HepG2 (cell line): ENCODE data around the gene MOB3C. TPM values are rescaled to one million over a fixed set of nuclear protein-coding genes. Genes with fewer than 3 reads are reported as not detected.

Experiments
- ATAC-seq: fragments of 200-7000 bp; cut with Tn5 transposase; 3 replicates; pipeline ENCODE4 v1.9.1; 2020; ENCODE audit warnings: mild to moderate bottlenecking, moderate library complexity
- BruUV-seq: library from RNA; stranded (reverse); fragments of 400-500 nt; replicated peaks from 2 replicates; lab custom pipeline; 2021; lab: Mats Ljungman, UMichigan
- CTCF ChIA-PET: fragments of 300-600 bp; formaldehyde crosslinking; extraction: SDS; loops from one replicate; lab custom pipeline; 2021; ENCODE audit warnings: low total read pairs, inconsistent platforms, low intra/inter-chr PET ratio; lab: Yijun Ruan, JAX
- POLR2A ChIA-PET: fragments of 350-600 bp; sonication (Branson Sonifier 250); formaldehyde crosslinking; loops from one replicate; lab custom pipeline; 2020; ENCODE audit warnings: antibody characterized with exemption, inconsistent platforms; lab: Yijun Ruan, JAX
- DNase-seq: peaks from one replicate; pipeline ENCODE4 v3.0.0-alpha.2; 2015; ENCODE audit warnings: low spot score
- FAIRE-seq: peaks from 3 replicates; lab custom pipeline; 2011; peaks lifted over from hg19 to GRCh38; lab: Jason Lieb, UNC
- H2AFZ ChIP-seq: one replicate; pipeline ENCODE4 v1.6.1; 2011; ENCODE audit warnings: low read length, inconsistent platforms
- H3K27ac ChIP-seq: fragments of 300-600 bp; 3 replicates; pipeline ENCODE4 v1.8.0; 2011; ENCODE audit warnings: mixed run types, mild to moderate bottlenecking, mixed read lengths, low read length, inconsistent platforms; ENCODE audit not compliant: insufficient read depth; ENCODE audit errors: extremely low read length
- H3K27me3 ChIP-seq, 2 experiments: fragments of 200-600 bp in 1 of 2; 2 replicates in 1 of 2; 3 replicates in 1 of 2; pipeline versions ENCODE4 v1.6.0 to v1.8.0; 2011; ENCODE audit warnings: low read length in 2 of 2, mild to moderate bottlenecking in 2 of 2, moderate library complexity in 2 of 2, inconsistent platforms in 1 of 2; ENCODE audit not compliant: insufficient read depth in 2 of 2, control insufficient read depth in 1 of 2
- H3K36me3 ChIP-seq, 2 experiments: fragments of 200-600 bp in 1 of 2; replicated peaks in 1 of 2; 2 replicates in 1 of 2; 3 replicates in 1 of 2; pipeline versions ENCODE4 v1.5.1 to v1.8.0; 2011; ENCODE audit warnings: low read length in 2 of 2, inconsistent platforms in 1 of 2; ENCODE audit not compliant: insufficient read depth in 2 of 2, control insufficient read depth in 1 of 2
- H3K4me1 ChIP-seq: 2 replicates; pipeline ENCODE4 v1.5.1; 2012; ENCODE audit warnings: low read length, inconsistent platforms; ENCODE audit not compliant: insufficient read depth
- H3K4me2 ChIP-seq: 2 replicates; pipeline ENCODE4 v1.6.0; 2011; ENCODE audit warnings: low read depth, low read length, inconsistent platforms
- H3K4me3 ChIP-seq, 3 experiments: fragments of 200-600 bp in 1 of 3; sonication (generic), shearing (Covaris generic) in 1 of 3; replicated peaks in 1 of 3; 2 replicates each; pipeline ENCODE4 v1.5.1; 2011 to 2016; ENCODE audit warnings: low read length in 3 of 3, inconsistent platforms in 2 of 3, low read depth in 2 of 3, mild to moderate bottlenecking in 2 of 3, control low read depth in 1 of 3, mixed read lengths in 1 of 3; ENCODE audit not compliant: insufficient read depth in 1 of 3
- H3K79me2 ChIP-seq: one replicate; pipeline ENCODE4 v1.6.1; 2011; ENCODE audit warnings: low read length, inconsistent platforms; ENCODE audit not compliant: insufficient read depth
- H3K9ac ChIP-seq: 2 replicates; pipeline ENCODE4 v1.6.0; 2011; ENCODE audit warnings: mild to moderate bottlenecking, low read depth, low read length, inconsistent platforms; ENCODE audit not compliant: insufficient read depth
- H3K9me3 ChIP-seq: 2 replicates; pipeline ENCODE4 v1.5.1; 2012; ENCODE audit warnings: mild to moderate bottlenecking, low read length
- H4K20me1 ChIP-seq: 2 replicates; pipeline ENCODE4 v1.6.0; 2011; ENCODE audit warnings: inconsistent platforms, mild to moderate bottlenecking, low read length, moderate library complexity; ENCODE audit not compliant: insufficient read depth
- CHD4 ChIP-seq: fragments of 200-600 bp; sonication (generic); IDR thresholded peaks from 2 replicates; pipeline ENCODE4 v1.7.0; 2017; ENCODE audit warnings: mild to moderate bottlenecking, low read length, borderline replicate concordance
- HOXA5 ChIP-seq: sonication (generic); formaldehyde crosslinking; IDR thresholded peaks from 2 replicates; pipeline ENCODE4 v1.4.0; 2020; ENCODE audit warnings: missing genetic modification reagents
- MTF1 ChIP-seq: sonication (generic); formaldehyde crosslinking; IDR thresholded peaks from 2 replicates; pipeline ENCODE4 v1.5.0; 2020; ENCODE audit warnings: missing genetic modification reagents
- PBX2 ChIP-seq: IDR thresholded peaks from 2 replicates; pipeline ENCODE4 v1.6.1; 2016; ENCODE audit warnings: control low read depth
- THRA ChIP-seq: sonication (generic); formaldehyde crosslinking; IDR thresholded peaks from 2 replicates; pipeline ENCODE4 v1.4.0; 2020; ENCODE audit warnings: missing genetic modification reagents, borderline replicate concordance
- ZFP36L2 ChIP-seq: sonication (generic); formaldehyde crosslinking; IDR thresholded peaks from 2 replicates; pipeline ENCODE4 v1.4.0; 2020; ENCODE audit warnings: missing genetic modification reagents
- ZNF143 ChIP-seq: sonication (generic); formaldehyde crosslinking; IDR thresholded peaks from 2 replicates; pipeline ENCODE4 v1.4.0; 2020; ENCODE audit warnings: missing genetic modification reagents
- ZNF326 ChIP-seq: sonication (generic); formaldehyde crosslinking; IDR thresholded peaks from 2 replicates; pipeline ENCODE4 v1.4.0; 2020; ENCODE audit warnings: missing genetic modification reagents, borderline replicate concordance
- ZNF335 ChIP-seq: sonication (generic); formaldehyde crosslinking; IDR thresholded peaks from 2 replicates; pipeline ENCODE4 v1.4.0; 2020; ENCODE audit warnings: missing genetic modification reagents
- ZNF337 ChIP-seq: sonication (generic); formaldehyde crosslinking; IDR thresholded peaks from 2 replicates; pipeline ENCODE4 v1.5.1; 2020; ENCODE audit warnings: missing genetic modification reagents, low read depth, mild to moderate bottlenecking, borderline replicate concordance
- ZNF441 ChIP-seq: sonication (generic); formaldehyde crosslinking; IDR thresholded peaks from 2 replicates; pipeline ENCODE4 v1.7.0; 2021; ENCODE audit warnings: missing genetic modification reagents, borderline replicate concordance
- ZNF772 ChIP-seq: sonication (generic); formaldehyde crosslinking; IDR thresholded peaks from 2 replicates; pipeline ENCODE4 v1.5.0; 2020; ENCODE audit warnings: mild to moderate bottlenecking, missing genetic modification reagents
- WGBS: methylation state at CpG from one replicate; pipeline ENCODE4 v1.1.6; 2017; ENCODE audit warnings: low lambda C conversion rate; 5-methylcytosine and 5-hydroxymethylcytosine counted together
- in situ Hi-C: cut with HindIII; loops from 2 replicates; pipeline ENCODE4 v1.10.0; 2017; ENCODE audit warnings: low pct_unique_long_range_greater_than_20kb; ENCODE audit not compliant: extremely low pct_ligation_motif_present
- intact Hi-C: fragments of 100-400 bp; cut with micrococcal nuclease; formaldehyde crosslinking; loops from one replicate; pipeline ENCODE4 v1.10.0; 2022; ENCODE audit not compliant: unreplicated experiment
- polyA plus RNA-seq, 8 experiments: library from polyadenylated mRNA; depleted of rRNA in 3 of 8; stranded (reverse) in 7 of 8; unstranded in 1 of 8; fragments of >200 nt; fragmentation: Illumina TruSeq in 4 of 8; extraction: Trizol in 4 of 8; gene quantifications; 2 replicates each; pipeline versions ENCODE4 v1.2.1 to v1.2.3, GENCODE V29; 2011 to 2016; ENCODE audit warnings: low read depth in 4 of 8, missing spikeins in 1 of 8, mixed read lengths in 1 of 8; ENCODE audit not compliant: insufficient read depth in 1 of 8
- total RNA-seq, 5 experiments: library from RNA; depleted of rRNA; stranded (reverse); fragments of >200 nt; fragmentation: Illumina TruSeq; extraction: Trizol; gene quantifications; 2 replicates each; pipeline ENCODE4 v1.2.3, GENCODE V29; 2016; ENCODE audit warnings: low read depth in 1 of 5
- TF ChIP-seq, protein P1 (sequence below): sonication (generic); formaldehyde crosslinking; IDR thresholded peaks from 2 replicates; pipeline ENCODE4 v1.4.0; 2020; ENCODE audit warnings: mild to moderate bottlenecking, missing genetic modification reagents, borderline replicate concordance
- TF ChIP-seq, protein P2 (sequence below): sonication (generic); formaldehyde crosslinking; IDR thresholded peaks from 2 replicates; pipeline ENCODE4 v1.4.0; 2020; ENCODE audit warnings: mild to moderate bottlenecking, missing genetic modification reagents
- TF ChIP-seq, protein P3 (sequence below): sonication (generic); formaldehyde crosslinking; IDR thresholded peaks from 2 replicates; pipeline ENCODE4 v1.4.0; 2020; ENCODE audit warnings: missing genetic modification reagents

The MOB3C gene
- total and polyA plus RNA-seq, 2 of the 13 experiments (the other 11 are each of a cell fraction or from before 2014, with no cell fraction given) = 3.5 to 4.1 TPM

DNA sequence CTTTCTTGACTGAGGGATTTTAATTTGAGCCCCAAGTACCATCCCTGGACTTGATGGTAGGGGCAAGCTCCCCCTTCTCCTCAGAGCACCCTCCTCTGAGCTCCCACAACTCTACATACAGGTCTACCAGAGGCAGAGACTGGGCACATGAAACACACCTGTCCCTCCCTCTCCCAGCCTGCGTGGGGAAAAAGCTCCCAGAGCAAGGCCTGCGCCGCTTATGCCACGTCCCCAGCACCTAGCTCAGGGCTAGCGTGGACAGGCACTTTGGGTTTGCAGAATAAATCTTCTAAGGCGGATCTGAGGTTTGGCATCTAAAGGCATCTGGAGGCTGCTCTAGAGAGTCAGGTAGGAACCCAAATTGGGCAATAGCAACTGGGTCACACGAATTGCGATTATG, 57.6 kb downstream of the MOB3C start:
- CTCF ChIA-PET = no interaction called here
- Histone ChIP-seq H3K36me3 (peaks cover 6 to 10% of the 10 kb centered on the region in 2 experiments; a peak in 3 of 5 replicates), H3K9me3 (no peaks in the 10 kb centered on the region), H2AFZ (no peak overlapping the region), H3K4me2 (no peak overlapping the region), H3K79me2 (no peaks in the 10 kb centered on the region), H3K4me3 (no peak overlapping the region), H3K9ac (no peak overlapping the region), H3K27me3 (no peaks in the 10 kb centered on the region), H3K4me1 (no peaks in the 10 kb centered on the region), H3K27ac (no peak overlapping the region), H4K20me1 (no peaks in the 10 kb centered on the region)
- WGBS = 92% methylated on average over 5 of the region's 8 CpGs
- in situ Hi-C loops = no loop called here
- FAIRE-seq (no peak), ATAC-seq (no peak), DNase-seq (no peak)
- intact Hi-C loops = loop anchor here (10.0 kb wide), 1 partner anchor 166 kb away; no protein-coding TSS in a partner anchor
- BruUV-seq = no TSS peak
- POLR2A ChIA-PET = no interaction called here
- TF ChIP-seq ZNF337 (CRISPR knock-in tag) = no peak
- TF ChIP-seq CHD4 = no peak
- TF ChIP-seq, protein P1, sequence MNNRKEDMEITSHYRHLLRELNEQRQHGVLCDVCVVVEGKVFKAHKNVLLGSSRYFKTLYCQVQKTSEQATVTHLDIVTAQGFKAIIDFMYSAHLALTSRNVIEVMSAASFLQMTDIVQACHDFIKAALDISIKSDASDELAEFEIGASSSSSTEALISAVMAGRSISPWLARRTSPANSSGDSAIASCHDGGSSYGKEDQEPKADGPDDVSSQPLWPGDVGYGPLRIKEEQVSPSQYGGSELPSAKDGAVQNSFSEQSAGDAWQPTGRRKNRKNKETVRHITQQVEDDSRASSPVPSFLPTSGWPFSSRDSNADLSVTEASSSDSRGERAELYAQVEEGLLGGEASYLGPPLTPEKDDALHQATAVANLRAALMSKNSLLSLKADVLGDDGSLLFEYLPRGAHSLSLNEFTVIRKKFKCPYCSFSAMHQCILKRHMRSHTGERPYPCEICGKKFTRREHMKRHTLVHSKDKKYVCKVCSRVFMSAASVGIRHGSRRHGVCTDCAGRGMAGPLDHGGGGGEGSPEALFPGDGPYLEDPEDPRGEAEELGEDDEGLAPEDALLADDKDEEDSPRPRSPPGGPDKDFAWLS (CRISPR knock-in tag) = no peak
- no peak for TF ChIP-seq MTF1 (CRISPR knock-in tag)
- TF ChIP-seq ZFP36L2 (CRISPR knock-in tag) = no peak
- TF ChIP-seq PBX2 (CRISPR knock-in tag) = no peak
- no peak for TF ChIP-seq ZNF335 (CRISPR knock-in tag)
- no peak for TF ChIP-seq HOXA5
- TF ChIP-seq ZNF441 (CRISPR knock-in tag) = no peak
- no peak for TF ChIP-seq THRA
- TF ChIP-seq, protein P2, sequence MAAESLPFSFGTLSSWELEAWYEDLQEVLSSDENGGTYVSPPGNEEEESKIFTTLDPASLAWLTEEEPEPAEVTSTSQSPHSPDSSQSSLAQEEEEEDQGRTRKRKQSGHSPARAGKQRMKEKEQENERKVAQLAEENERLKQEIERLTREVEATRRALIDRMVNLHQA = no peak
- no peak for TF ChIP-seq ZNF143 (CRISPR knock-in tag)
- TF ChIP-seq, protein P3, sequence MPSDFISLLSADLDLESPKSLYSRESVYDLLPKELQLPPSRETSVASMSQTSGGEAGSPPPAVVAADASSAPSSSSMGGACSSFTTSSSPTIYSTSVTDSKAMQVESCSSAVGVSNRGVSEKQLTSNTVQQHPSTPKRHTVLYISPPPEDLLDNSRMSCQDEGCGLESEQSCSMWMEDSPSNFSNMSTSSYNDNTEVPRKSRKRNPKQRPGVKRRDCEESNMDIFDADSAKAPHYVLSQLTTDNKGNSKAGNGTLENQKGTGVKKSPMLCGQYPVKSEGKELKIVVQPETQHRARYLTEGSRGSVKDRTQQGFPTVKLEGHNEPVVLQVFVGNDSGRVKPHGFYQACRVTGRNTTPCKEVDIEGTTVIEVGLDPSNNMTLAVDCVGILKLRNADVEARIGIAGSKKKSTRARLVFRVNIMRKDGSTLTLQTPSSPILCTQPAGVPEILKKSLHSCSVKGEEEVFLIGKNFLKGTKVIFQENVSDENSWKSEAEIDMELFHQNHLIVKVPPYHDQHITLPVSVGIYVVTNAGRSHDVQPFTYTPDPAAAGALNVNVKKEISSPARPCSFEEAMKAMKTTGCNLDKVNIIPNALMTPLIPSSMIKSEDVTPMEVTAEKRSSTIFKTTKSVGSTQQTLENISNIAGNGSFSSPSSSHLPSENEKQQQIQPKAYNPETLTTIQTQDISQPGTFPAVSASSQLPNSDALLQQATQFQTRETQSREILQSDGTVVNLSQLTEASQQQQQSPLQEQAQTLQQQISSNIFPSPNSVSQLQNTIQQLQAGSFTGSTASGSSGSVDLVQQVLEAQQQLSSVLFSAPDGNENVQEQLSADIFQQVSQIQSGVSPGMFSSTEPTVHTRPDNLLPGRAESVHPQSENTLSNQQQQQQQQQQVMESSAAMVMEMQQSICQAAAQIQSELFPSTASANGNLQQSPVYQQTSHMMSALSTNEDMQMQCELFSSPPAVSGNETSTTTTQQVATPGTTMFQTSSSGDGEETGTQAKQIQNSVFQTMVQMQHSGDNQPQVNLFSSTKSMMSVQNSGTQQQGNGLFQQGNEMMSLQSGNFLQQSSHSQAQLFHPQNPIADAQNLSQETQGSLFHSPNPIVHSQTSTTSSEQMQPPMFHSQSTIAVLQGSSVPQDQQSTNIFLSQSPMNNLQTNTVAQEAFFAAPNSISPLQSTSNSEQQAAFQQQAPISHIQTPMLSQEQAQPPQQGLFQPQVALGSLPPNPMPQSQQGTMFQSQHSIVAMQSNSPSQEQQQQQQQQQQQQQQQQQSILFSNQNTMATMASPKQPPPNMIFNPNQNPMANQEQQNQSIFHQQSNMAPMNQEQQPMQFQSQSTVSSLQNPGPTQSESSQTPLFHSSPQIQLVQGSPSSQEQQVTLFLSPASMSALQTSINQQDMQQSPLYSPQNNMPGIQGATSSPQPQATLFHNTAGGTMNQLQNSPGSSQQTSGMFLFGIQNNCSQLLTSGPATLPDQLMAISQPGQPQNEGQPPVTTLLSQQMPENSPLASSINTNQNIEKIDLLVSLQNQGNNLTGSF (CRISPR knock-in tag) = no peak
- TF ChIP-seq ZNF772 (CRISPR knock-in tag) = no peak
- no peak for TF ChIP-seq ZNF326 (CRISPR knock-in tag)
